ENCODE results near the gene RPGRIP1L. TPM values are rescaled to one million over a fixed set of nuclear protein-coding genes. Genes with fewer than 3 reads are reported as not detected.

Gene RPGRIP1L
- total RNA-seq, 1 experiment from 2014 or later, result 10.3 TPM

GRCh38 chr16:53707671-53708070 is 4.0 kb upstream of the RPGRIP1L start:
- no peak overlapping the region for H3K9ac ChIP-seq (ENCODE audit: low read length)
- H2AFZ ChIP-seq (ENCODE audit: low read depth, low read length, poor library complexity, severe bottlenecking), result no peak overlapping the region
- H3K36me3 ChIP-seq (ENCODE audit: control insufficient read depth in 1 of 2, insufficient read depth in 2 of 2, low read length in 2 of 2), result no peaks in the 10 kb centered on the region
- H3K27ac ChIP-seq (ENCODE audit: low read depth, low read length), result no peak overlapping the region
- H3K4me1 ChIP-seq (ENCODE audit: control insufficient read depth in 1 of 2, insufficient read depth in 2 of 2, low read length in 2 of 2), result peaks cover 0 to 15% of the 10 kb centered on the region in 2 experiments; a peak in 2 of 4 replicates
- no peak overlapping the region for H3K4me2 ChIP-seq (ENCODE audit: low read length)
- ATAC-seq (no peak), DNase-seq (ENCODE audit: low read depth, low spot score) (no peak)
- no peaks in the 10 kb centered on the region for H3K27me3 ChIP-seq (ENCODE audit: insufficient read depth, low read length)
- no peaks in the 10 kb centered on the region for H4K20me1 ChIP-seq (ENCODE audit: insufficient read depth)
- H3K9me3 ChIP-seq (ENCODE audit: control insufficient read depth in 1 of 2, insufficient read depth in 1 of 2, low read depth in 1 of 2, low read length in 2 of 2), result no peaks in the 10 kb centered on the region
- peaks cover 53% of the 10 kb centered on the region for H3K79me2 ChIP-seq (ENCODE audit: insufficient read depth, low read length)
- TF ChIP-seq SIN3A (IDR thresholded peaks at IDR 0.05; ENCODE audit: low read depth) (no peak), JUND (IDR thresholded peaks at IDR 0.05) (no peak), TCF7L2 (IDR thresholded peaks at IDR 0.05; ENCODE audit: borderline replicate concordance, extremely low read depth, insufficient read depth, insufficient read length) (no peak)
- no peaks in the 10 kb centered on the region for H3K9me2 ChIP-seq (ENCODE audit: insufficient read depth)
- BruUV-seq (replicated peaks), result no TSS peak
- ChIA-PET POLR2A (no interaction called here), CTCF (no interaction called here), RAD21 (ENCODE audit: low non-redundant PET in 1 of 2, low total read pairs in 2 of 2, uncharacterized antibody in 2 of 2, unreplicated experiment in 2 of 2) (no interaction called here)
- intact Hi-C loops (cut with micrococcal nuclease), result no loop called here
- H3K4me3 ChIP-seq (replicated peaks in 1 of 2; ENCODE audit: low read depth in 1 of 2, low read length in 2 of 2), result no peak overlapping the region

GRCh38 chr16:53704445-53704813 is 770 bp upstream of the RPGRIP1L start:
- peak overlapping the region; percentile 66 for H3K9ac ChIP-seq (ENCODE audit: low read length)
- intact Hi-C loops (cut with micrococcal nuclease), result no loop called here
- ChIA-PET CTCF (interaction anchor here (1.1 to 1.4 kb wide), 2 partner anchors 39 to 154 kb away, joined by 5 to 8 read pairs; no protein-coding TSS in a partner anchor), POLR2A (no interaction called here), RAD21 (ENCODE audit: low non-redundant PET in 1 of 2, low total read pairs in 2 of 2, uncharacterized antibody in 2 of 2, unreplicated experiment in 2 of 2) (no interaction called here)
- DNase-seq (ENCODE audit: low read depth, low spot score) (no peak), ATAC-seq (no peak)
- H3K27ac ChIP-seq (ENCODE audit: low read depth, low read length), result no peak overlapping the region
- peak overlapping the region; percentile 80 to 93 for H3K4me3 ChIP-seq (replicated peaks in 1 of 2; ENCODE audit: low read depth in 1 of 2, low read length in 2 of 2)
- H3K9me2 ChIP-seq (ENCODE audit: insufficient read depth), result no peaks in the 10 kb centered on the region
- no peak for TF ChIP-seq JUND (IDR thresholded peaks at IDR 0.05)
- no peak for TF ChIP-seq ATF3 (IDR thresholded peaks at IDR 0.05)
- no peak for TF ChIP-seq SRF (IDR thresholded peaks at IDR 0.05; ENCODE audit: low read depth)
- TF ChIP-seq EZH2phosphoT487 (IDR thresholded peaks at IDR 0.05; ENCODE audit: borderline replicate concordance), result no peak
- no peak for TF ChIP-seq EGR1 (IDR thresholded peaks at IDR 0.05; ENCODE audit: low read depth)
- no peak for TF ChIP-seq CTCF (IDR thresholded peaks at IDR 0.05 in 2 of 3, conservative IDR thresholded peaks at IDR 0.05 in 1 of 3; ENCODE audit: borderline replicate concordance in 1 of 3, insufficient read depth in 1 of 3, low read depth in 2 of 3, low read length in 2 of 3)
- no peak for TF ChIP-seq CBX3 (IDR thresholded peaks at IDR 0.05; ENCODE audit: low read depth)
- TF ChIP-seq ZFX (IDR thresholded peaks at IDR 0.05), result no peak; the same call in 1 of the 2 replicates
- TF ChIP-seq ZNF274 (IDR thresholded peaks at IDR 0.05; ENCODE audit: low read depth, low read length), result no peak
- TF ChIP-seq FOSL1 (IDR thresholded peaks at IDR 0.05; ENCODE audit: low read depth), result no peak
- TF ChIP-seq TCF7L2 (IDR thresholded peaks at IDR 0.05; ENCODE audit: borderline replicate concordance, extremely low read depth, insufficient read depth, insufficient read length), result no peak
- no peak for TF ChIP-seq SP1 (IDR thresholded peaks at IDR 0.05; ENCODE audit: low read depth)
- TF ChIP-seq SIN3A (IDR thresholded peaks at IDR 0.05; ENCODE audit: low read depth), result no peak
- TF ChIP-seq REST (IDR thresholded peaks at IDR 0.05; ENCODE audit: low read depth), result no peak
- no peaks in the 10 kb centered on the region for H3K27me3 ChIP-seq (ENCODE audit: insufficient read depth, low read length)
- no peak overlapping the region for H2AFZ ChIP-seq (ENCODE audit: low read depth, low read length, poor library complexity, severe bottlenecking)
- no peaks in the 10 kb centered on the region for H4K20me1 ChIP-seq (ENCODE audit: insufficient read depth)
- H3K79me2 ChIP-seq (ENCODE audit: insufficient read depth, low read length), result peaks cover 38% of the 10 kb centered on the region
- peak overlapping the region; percentile 93 for H3K4me2 ChIP-seq (ENCODE audit: low read length)
- no peaks in the 10 kb centered on the region for H3K9me3 ChIP-seq (ENCODE audit: control insufficient read depth in 1 of 2, insufficient read depth in 1 of 2, low read depth in 1 of 2, low read length in 2 of 2)
- TSS peak; percentile 56 for BruUV-seq (replicated peaks)
- H3K4me1 ChIP-seq (ENCODE audit: control insufficient read depth in 1 of 2, insufficient read depth in 2 of 2, low read length in 2 of 2), result peaks cover 0 to 15% of the 10 kb centered on the region in 2 experiments; a peak in 2 of 4 replicates
- H3K36me3 ChIP-seq (ENCODE audit: control insufficient read depth in 1 of 2, insufficient read depth in 2 of 2, low read length in 2 of 2), result no peaks in the 10 kb centered on the region

Measured in HCT116 (cell line).